GM21619 (cell line): ENCODE measurements around the gene CEPT1.
A peak's percentile ranks its signal among the peaks of the same experiment; 100 is the strongest.
"Not testable (repeated sequence)": the region's sequence is repeated elsewhere in the genome, so short reads cannot be mapped to it uniquely, and the experiment has no call there.

Experiments used
- ATAC-seq: cut with Tn5 transposase; IDR thresholded peaks from one replicate; pipeline ENCODE4 v1.9.1; 2021; ENCODE audit not compliant: unreplicated experiment

Gene CEPT1

GRCh38 chr1:111208921-111209320 lies 68.9 kb downstream of the CEPT1 start:
- no peak for ATAC-seq

DNA sequence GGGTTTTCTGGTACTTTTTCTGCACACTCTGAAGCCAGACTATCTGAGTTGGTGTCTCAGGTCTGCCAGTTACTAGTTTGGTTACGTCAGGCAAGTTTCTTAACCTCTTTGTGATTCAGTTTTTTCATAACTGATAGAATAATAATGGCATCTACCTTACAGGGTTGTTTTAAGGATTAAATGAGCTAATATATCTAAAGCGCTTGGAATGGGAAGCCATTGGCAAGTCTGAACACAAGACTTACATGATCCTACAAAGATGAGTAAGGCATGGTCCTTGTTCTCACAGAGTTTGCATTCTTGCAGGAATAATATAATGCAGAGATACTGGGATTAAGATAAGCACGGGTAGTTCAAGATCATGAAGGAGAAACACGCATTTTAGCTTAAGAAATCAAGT lies 69.6 kb downstream of the CEPT1 start:
- no peak for ATAC-seq

GRCh38 chr1:111211921-111212320 lies 71.9 kb downstream of the CEPT1 start:
- ATAC-seq: no peak

DNA sequence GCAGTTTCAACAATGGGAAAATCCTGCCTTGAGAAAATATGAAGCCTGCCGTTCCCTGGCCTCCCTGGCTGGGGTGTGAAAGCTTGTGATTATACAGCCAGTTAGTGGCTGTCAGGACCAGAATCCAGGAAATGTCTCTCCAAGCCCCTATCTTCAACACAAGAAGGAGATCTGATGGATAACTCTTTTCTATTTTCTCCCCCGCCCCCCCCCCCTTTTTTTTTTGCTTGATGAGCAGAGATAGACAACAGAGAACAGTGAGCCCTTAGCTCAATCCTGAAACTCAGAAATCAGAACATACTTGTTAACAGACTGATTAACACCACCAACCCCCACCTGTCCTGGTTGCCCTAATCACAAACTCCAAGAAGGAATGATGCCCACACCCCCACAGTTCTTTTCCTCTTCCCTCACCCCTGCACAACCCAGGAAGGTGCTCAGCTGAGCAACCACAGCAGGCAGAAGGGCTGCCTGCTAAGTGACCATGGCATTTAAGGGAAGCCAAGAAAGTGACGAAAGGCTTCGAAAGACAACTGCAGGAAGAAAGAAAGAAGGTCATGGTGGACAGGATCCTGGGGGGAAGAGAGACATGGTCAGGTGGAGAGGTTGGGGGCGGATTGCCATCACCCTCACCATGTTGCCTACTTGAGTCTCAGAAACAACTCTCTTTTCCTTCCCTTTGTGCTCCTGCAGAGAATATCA lies 72.8 kb downstream of the CEPT1 start:
- no peak for ATAC-seq

GRCh38 chr1:111213412-111213811 lies 73.4 kb downstream of the CEPT1 start:
- no peak for ATAC-seq

DNA sequence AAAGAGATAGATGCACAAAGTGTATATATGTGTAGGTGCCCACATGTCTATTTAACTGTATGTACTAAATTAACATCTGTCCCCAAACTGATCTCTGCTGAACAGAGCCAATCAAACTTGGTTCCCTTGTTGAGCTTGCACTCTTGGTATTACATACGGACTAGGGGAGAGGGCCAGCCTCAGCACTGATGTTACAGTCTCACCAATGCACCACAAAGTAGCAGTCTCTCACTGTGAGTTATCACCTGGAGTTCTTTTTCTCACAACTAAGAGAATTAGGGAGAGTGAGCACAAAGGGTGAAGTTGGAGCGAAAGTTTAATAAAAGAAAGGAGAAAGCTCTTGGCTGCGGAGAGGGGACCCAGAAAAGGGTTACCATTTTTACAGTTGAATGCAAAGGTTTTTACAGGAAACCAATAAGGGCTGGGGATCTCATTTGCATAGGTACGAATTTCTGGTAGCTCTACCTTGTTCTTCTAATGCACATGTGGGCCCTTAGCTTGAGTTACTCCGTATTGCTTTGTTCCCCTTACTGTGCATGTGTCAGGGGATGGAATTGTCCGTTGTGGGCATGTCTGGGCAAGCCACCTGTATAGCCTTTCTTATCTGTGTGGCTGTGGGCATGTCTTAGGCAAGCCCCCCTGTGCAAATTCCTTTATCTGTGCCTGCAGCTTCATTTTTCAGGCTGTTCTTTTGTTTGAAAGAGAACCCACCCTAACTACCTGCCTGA lies 74.2 kb downstream of the CEPT1 start:
- no peak for ATAC-seq

DNA sequence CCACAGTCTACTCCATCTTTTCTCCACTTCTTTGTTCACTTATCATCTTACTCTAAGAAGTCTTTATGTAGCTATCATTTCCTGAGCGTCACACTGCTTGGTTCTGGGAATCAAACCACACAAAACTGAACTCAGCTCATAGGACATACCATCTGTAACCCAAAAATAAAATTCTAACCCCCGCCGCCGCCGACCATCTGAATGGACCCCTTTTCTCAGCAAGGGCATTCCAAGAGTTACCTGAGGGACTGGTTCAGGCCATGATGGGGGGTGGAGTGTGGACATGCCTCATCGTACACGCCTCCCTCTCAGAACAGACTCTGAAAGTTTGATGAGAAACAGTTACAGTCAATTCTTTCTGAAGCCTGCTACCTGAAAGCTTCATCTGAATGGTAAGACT lies 74.9 kb downstream of the CEPT1 start:
- ATAC-seq: no peak

- not testable (repeated sequence) for ATAC-seq
These were observed 75.3 kb downstream of the CEPT1 start for GRCh38 chr1:111215285-111215684.

DNA sequence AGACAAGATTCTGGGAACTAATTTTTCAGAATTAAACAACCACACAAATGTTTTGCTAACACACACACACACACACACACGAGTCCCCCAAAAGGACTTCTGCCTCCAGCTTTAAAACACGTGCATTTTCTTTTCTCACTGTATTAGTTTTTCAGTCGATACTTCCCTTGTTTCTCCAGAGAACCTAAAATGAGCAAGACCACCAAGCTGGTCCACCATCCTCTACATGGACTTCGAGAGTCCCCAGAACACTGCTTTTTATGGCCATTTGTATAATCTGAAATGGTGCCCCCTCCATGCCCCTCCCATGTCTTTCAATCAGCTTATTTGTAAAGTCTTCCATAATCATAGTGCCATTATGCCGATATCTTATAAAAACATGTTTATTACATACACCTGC lies 76.7 kb downstream of the CEPT1 start:
- no peak for ATAC-seq

GRCh38 chr1:111217183-111217910 lies 77.3 kb downstream of the CEPT1 start:
- no peak for ATAC-seq

DNA sequence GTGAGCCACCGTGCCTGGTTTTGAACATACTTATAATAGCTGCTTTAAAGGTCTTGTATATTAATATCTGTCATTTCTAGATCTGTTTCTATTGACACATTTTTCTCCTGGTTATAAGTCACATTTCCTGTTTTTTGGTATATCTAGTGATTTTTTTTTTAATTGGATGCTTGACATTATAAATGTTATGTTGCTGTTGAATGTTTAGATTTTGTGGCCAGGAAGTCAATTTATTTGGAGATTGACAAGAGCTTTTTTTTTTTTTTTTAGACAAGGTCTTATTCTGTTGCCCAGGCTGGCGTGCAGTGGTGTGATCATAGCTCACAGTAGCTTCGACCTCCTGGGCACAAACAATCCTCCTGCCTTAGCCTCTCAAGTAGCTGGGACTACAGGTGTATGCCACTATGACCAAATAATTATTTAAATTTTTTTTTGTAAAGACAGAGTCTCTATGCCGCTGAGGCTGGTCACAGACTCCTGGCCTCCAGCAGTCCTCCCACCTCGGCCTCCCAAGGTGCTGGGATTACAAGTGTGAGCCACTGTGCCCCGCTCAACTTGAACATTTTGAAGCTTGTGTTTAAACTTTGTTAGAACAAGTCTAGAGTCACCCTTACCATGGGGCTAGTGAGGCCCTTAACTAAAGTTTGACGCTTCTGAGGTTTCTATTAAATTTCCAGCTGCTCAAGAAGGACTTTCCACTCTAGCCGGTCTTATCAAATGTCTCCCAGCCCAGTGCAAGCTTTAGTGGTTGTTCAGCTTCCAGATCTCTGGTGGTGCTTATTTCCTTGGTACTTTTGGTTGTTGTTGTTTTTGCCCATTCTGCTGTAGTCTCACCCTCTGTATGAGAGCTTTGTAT lies 78.9 kb downstream of the CEPT1 start:
- no peak for ATAC-seq

DNA sequence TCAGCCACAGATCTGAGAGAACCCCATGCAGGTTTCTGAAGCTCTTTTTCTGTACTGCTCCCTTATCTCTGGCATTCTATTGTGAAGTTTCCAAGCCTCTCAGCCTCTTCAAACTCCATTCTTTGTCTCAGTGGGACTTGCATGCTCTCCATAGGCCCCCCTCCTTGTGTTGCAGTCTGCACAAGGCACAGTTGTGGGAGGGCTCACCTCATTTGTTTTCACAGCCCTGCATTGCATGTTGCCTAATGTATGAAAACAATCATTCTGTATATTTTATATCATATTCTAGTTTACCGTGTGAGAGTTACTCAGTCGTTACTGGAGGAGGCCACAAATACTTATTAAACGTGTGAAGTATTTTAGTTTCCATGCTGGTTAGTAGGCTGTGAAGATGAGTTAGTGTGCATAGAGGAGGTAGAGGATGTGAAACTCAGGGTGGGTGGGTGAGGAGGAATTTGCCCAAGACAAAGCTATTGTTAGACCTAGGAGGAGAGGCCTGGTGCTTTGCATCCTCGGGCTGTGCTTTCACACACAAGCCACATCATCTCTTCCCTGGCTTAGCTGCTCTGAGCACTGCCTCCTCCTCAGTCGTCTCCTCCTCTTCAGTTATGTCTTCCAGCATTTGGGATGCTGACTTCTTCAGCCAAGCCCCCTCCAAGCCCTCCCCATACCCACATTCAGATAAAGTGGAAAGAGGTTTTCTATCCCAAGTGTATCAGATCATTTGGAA lies 79.7 kb downstream of the CEPT1 start:
- ATAC-seq: peak; percentile 25

GRCh38 chr1:111220302-111220890 lies 80.4 kb downstream of the CEPT1 start:
- ATAC-seq: no peak

GRCh38 chr1:111221276-111221632 lies 81.2 kb downstream of the CEPT1 start:
- ATAC-seq: no peak

- ATAC-seq: peak; percentile 63
These were observed 81.7 kb downstream of the CEPT1 start for GRCh38 chr1:111221633-111222291.

DNA sequence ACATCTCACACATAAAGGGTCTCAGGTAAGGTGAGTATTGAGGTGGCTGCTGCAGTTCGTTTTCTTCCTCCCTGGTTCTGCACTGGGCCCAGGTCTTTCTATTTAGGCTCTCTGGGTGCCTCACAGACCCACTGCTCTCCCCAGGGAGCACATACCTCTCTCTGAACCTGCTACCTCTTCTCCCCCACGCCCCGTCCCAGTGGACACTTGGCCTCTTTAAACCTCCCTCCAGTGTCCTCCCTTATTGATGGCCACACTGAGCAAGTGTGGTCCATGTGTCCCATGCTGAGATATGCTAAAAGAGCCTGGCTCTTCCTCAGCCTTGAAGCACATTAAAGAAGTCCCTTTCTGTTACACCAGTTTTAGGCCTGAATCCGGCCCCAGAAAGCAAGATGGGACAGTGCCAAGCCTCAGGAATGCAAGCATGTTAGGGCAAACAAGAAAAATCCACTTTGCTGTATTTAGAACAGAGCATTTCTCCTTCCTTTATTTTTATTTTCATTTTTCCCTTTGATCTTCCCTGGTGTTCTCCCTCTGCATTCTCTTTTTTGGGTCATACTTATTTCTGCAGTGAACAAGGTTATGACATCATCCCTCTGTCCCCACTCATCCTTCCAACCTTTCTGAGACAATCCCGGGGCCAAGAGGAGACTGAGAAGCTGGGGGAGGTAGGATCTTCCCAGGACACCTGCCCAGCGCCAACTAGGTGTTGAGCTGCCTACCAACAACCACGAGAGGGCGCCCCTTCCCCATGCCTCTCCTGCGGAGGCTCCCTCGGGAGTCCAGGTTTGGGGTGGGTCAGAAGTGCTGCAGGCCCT lies 82.5 kb downstream of the CEPT1 start:
- ATAC-seq: peak; percentile 18

GRCh38 chr1:111223126-111223685 lies 83.2 kb downstream of the CEPT1 start:
- no peak for ATAC-seq

DNA sequence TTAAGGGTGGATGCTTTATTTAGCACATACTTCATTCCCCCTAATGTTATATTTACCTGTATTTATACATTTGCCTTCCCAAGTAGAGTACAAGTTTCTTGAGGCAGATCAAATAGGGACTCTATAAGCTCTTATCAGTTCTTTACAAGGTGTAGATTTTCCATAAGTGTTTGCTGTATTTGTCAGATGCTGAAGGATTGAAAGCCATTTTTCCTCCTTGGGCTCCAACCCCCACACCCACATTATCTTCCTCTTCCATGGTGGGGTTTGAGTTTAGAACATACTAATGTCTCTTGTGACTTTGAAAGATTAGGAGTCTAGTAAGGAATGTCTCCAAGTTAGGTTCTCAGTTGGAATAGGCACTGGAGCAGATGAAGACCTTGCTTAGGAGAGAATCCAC lies 85.1 kb downstream of the CEPT1 start:
- no peak for ATAC-seq
